ENCODE measurements around the gene NCOA7.

- TF ChIP-seq CTCF (IDR thresholded peaks at IDR 0.05) (no peak), POLR2A (IDR thresholded peaks at IDR 0.05) (no peak)
Measured at GRCh38 chr6:125853756-125854155, 63.0 kb downstream of the NCOA7 start.

Measured in adrenal gland (tissue), 5 donors.